H1 (cell line): Measurements from ENCODE around the gene CORO1A. TPM values are rescaled to one million over a fixed set of nuclear protein-coding genes. Genes with fewer than 3 reads are reported as not detected.

Experiments used
- CTCF ChIA-PET: fragments of 300-600 bp; sonication (Branson Sonifier 250); formaldehyde crosslinking; loops from one replicate; lab custom pipeline; 2021; ENCODE audit not compliant: partially characterized antibody; lab: Charles Lee
- POLR2A ChIA-PET: fragments of 300-600 bp; sonication (Branson Sonifier 250); formaldehyde crosslinking; loops from one replicate; lab custom pipeline; 2021; ENCODE audit warnings: inconsistent platforms; ENCODE audit not compliant: partially characterized antibody; lab: Charles Lee
- DNase-seq, 2 experiments: peaks; one replicate each; pipeline versions ENCODE4 v3.0.0 to v3.0.0-alpha.2; 2010 to 2022; ENCODE audit warnings: low spot score in 2 of 2, low read depth in 1 of 2, mixed read lengths in 1 of 2
- FAIRE-seq: peaks from 2 replicates; lab custom pipeline; 2011; peaks lifted over from hg19 to GRCh38; lab: Jason Lieb, UNC
- H2AFZ ChIP-seq: 2 replicates; pipeline ENCODE4 v1.8.1; 2012; ENCODE audit warnings: low read length, inconsistent platforms
- H2AK5ac ChIP-seq: 2 replicates; pipeline ENCODE4 v1.6.1; 2013; ENCODE audit warnings: low read depth, low read length
- H2BK120ac ChIP-seq: replicated peaks from 2 replicates; pipeline ENCODE3; 2013; ENCODE audit warnings: low read depth, low read length, inconsistent platforms
- H2BK12ac ChIP-seq: 2 replicates; pipeline ENCODE4 v1.6.1; 2013; ENCODE audit warnings: low read depth, low read length
- H2BK15ac ChIP-seq: 2 replicates; pipeline ENCODE4 v1.6.1; 2013; ENCODE audit warnings: low read length
- H2BK20ac ChIP-seq: 2 replicates; pipeline ENCODE4 v1.6.1; 2013; ENCODE audit warnings: low read length
- H2BK5ac ChIP-seq: 2 replicates; pipeline ENCODE4 v1.6.1; 2013; ENCODE audit warnings: low read depth, low read length
- H3K14ac ChIP-seq: 2 replicates; pipeline ENCODE4 v1.6.1; 2013; ENCODE audit warnings: inconsistent platforms; ENCODE audit not compliant: insufficient read length
- H3K18ac ChIP-seq: 2 replicates; pipeline ENCODE4 v1.6.1; 2013; ENCODE audit warnings: low read length; ENCODE audit errors: extremely low read depth
- H3K23ac ChIP-seq: 2 replicates; pipeline ENCODE4 v1.6.1; 2013; ENCODE audit warnings: inconsistent platforms; ENCODE audit not compliant: insufficient read length
- H3K23me2 ChIP-seq: 2 replicates; pipeline ENCODE4 v1.6.1; 2013; ENCODE audit warnings: low read depth, low read length
- H3K27ac ChIP-seq: 2 replicates; pipeline ENCODE4 v1.6.1; 2011; ENCODE audit warnings: low read depth, low read length, inconsistent platforms
- H3K27me3 ChIP-seq, 4 experiments: replicated peaks in 1 of 4; 1 replicate in 1 of 4; 2 replicates in 3 of 4; pipeline versions ENCODE4 v1.6.1 to v1.8.1; 2011 to 2013; ENCODE audit warnings: low read length in 3 of 4, mild to moderate bottlenecking in 3 of 4, inconsistent platforms in 2 of 4, mixed read lengths in 2 of 4, moderate library complexity in 1 of 4; ENCODE audit not compliant: control insufficient read depth in 3 of 4, insufficient read depth in 3 of 4; ENCODE audit errors: extremely low read depth in 1 of 4
- H3K36me3 ChIP-seq, 4 experiments: 2 replicates each; pipeline versions ENCODE4 v1.6.1 to v1.8.1; 2011 to 2013; ENCODE audit warnings: mild to moderate bottlenecking in 4 of 4, low read length in 3 of 4, moderate library complexity in 2 of 4, control low read depth in 1 of 4, inconsistent platforms in 1 of 4; ENCODE audit not compliant: insufficient read depth in 4 of 4, control insufficient read depth in 2 of 4
- H3K4ac ChIP-seq: replicated peaks from 2 replicates; pipeline ENCODE3; 2013; ENCODE audit warnings: low read length, low read depth, mixed read lengths, inconsistent platforms; ENCODE audit not compliant: insufficient read length
- H3K4me1 ChIP-seq, 4 experiments: replicated peaks in 1 of 4; 1 replicate in 1 of 4; 2 replicates in 3 of 4; pipeline versions ENCODE4 v1.6.1 to v1.8.1; 2011 to 2013; ENCODE audit warnings: low read length in 3 of 4, inconsistent platforms in 2 of 4, mixed read lengths in 1 of 4; ENCODE audit not compliant: insufficient read depth in 4 of 4, control insufficient read depth in 3 of 4
- H3K4me2 ChIP-seq, 2 experiments: 2 replicates each; pipeline versions ENCODE4 v1.6.1 to v1.8.1; 2011 to 2013; ENCODE audit warnings: low read depth in 2 of 2, low read length in 2 of 2, control low read depth in 1 of 2, inconsistent platforms in 1 of 2, mild to moderate bottlenecking in 1 of 2; ENCODE audit not compliant: insufficient read depth in 1 of 2
- H3K4me3 ChIP-seq, 4 experiments: fragments of 200-600, 300-600 bp in 1 of 4; sonication (generic), shearing (Covaris generic), sonication (Bioruptor Twin) in 1 of 4; 2 replicates each; pipeline versions ENCODE4 v1.5.1 to v1.8.1; 2011 to 2016; ENCODE audit warnings: low read length in 4 of 4, low read depth in 3 of 4, control low read depth in 2 of 4, inconsistent platforms in 2 of 4, mild to moderate bottlenecking in 2 of 4, mixed read lengths in 1 of 4, moderate library complexity in 1 of 4; ENCODE audit not compliant: insufficient read depth in 2 of 4; ENCODE audit errors: extremely low read depth in 1 of 4
- H3K56ac ChIP-seq: replicated peaks from 2 replicates; pipeline ENCODE3; 2013; ENCODE audit warnings: low read depth, mild to moderate bottlenecking, mixed read lengths, low read length, inconsistent platforms; ENCODE audit not compliant: insufficient read length
- H3K79me1 ChIP-seq: 2 replicates; pipeline ENCODE4 v1.6.1; 2013; ENCODE audit warnings: low read depth, low read length, control low read depth
- H3K79me2 ChIP-seq, 2 experiments: 2 replicates each; pipeline versions ENCODE4 v1.6.1 to v1.8.1; 2012 to 2013; ENCODE audit warnings: low read length in 2 of 2, mild to moderate bottlenecking in 2 of 2, inconsistent platforms in 1 of 2; ENCODE audit not compliant: insufficient read depth in 2 of 2, control insufficient read depth in 1 of 2
- H3K9ac ChIP-seq, 4 experiments: replicated peaks in 1 of 4; 1 replicate in 1 of 4; 2 replicates in 3 of 4; pipeline versions ENCODE4 v1.6.1 to v1.8.1; 2011 to 2013; ENCODE audit warnings: low read depth in 3 of 4, low read length in 3 of 4, control low read depth in 2 of 4, mild to moderate bottlenecking in 2 of 4, moderate library complexity in 2 of 4, inconsistent platforms in 1 of 4; ENCODE audit errors: extremely low read depth in 1 of 4
- H3K9me3 ChIP-seq, 2 experiments: 2 replicates each; pipeline versions ENCODE4 v1.6.1 to v1.8.1; 2012 to 2013; ENCODE audit warnings: mild to moderate bottlenecking in 2 of 2, moderate library complexity in 2 of 2, control low read depth in 1 of 2, inconsistent platforms in 1 of 2, low read depth in 1 of 2, low read length in 1 of 2, mixed read lengths in 1 of 2; ENCODE audit not compliant: insufficient read depth in 2 of 2
- H4K20me1 ChIP-seq, 2 experiments: replicated peaks in 1 of 2; 2 replicates each; pipeline versions ENCODE3 to v1.8.1; 2011 to 2013; ENCODE audit warnings: inconsistent platforms in 2 of 2, low read length in 2 of 2, mild to moderate bottlenecking in 1 of 2; ENCODE audit not compliant: insufficient read depth in 2 of 2, control insufficient read depth in 1 of 2
- H4K5ac ChIP-seq: 2 replicates; pipeline ENCODE4 v1.6.1; 2013; ENCODE audit warnings: low read length, low read depth, mixed read lengths, inconsistent platforms; ENCODE audit not compliant: insufficient read length
- H4K8ac ChIP-seq: 2 replicates; pipeline ENCODE4 v1.8.0; 2013; ENCODE audit warnings: mild to moderate bottlenecking, moderate library complexity, low read length, inconsistent platforms; ENCODE audit not compliant: insufficient read depth; ENCODE audit errors: extremely low read depth
- H4K91ac ChIP-seq: replicated peaks from 2 replicates; pipeline ENCODE3; 2013; ENCODE audit warnings: low read length, mixed read lengths, inconsistent platforms; ENCODE audit not compliant: insufficient read length
- WGBS, 2 experiments: shearing (Covaris generic) in 1 of 2; methylation state at CpG; one replicate each; pipeline versions ENCODE4 v1.1.6 to v1.1.7; 2013 to 2015; ENCODE audit warnings: low lambda C conversion rate in 2 of 2, mixed read lengths in 2 of 2, inconsistent platforms in 1 of 2, low coverage in 1 of 2, missing lambda C conversion rate in 1 of 2; ENCODE audit not compliant: insufficient replicate concordance in 2 of 2, insufficient coverage in 1 of 2, insufficient read length in 1 of 2; ENCODE audit errors: extremely low coverage in 1 of 2, missing lambda C conversion rate in 1 of 2; 5-methylcytosine and 5-hydroxymethylcytosine counted together
- polyA plus RNA-seq, 7 experiments: library from polyadenylated mRNA; depleted of rRNA in 3 of 7; stranded (reverse) in 5 of 7; unstranded in 2 of 7; fragments of >200 nt in 5 of 7; fragments of 200-250 nt in 2 of 7; gene quantifications; 1 replicate in 5 of 7; 2 replicates in 1 of 7; 4 replicates in 1 of 7; pipeline versions ENCODE4 v1.2.1 to v1.2.3, GENCODE V29; 2011 to 2013; ENCODE audit warnings: missing spikeins in 2 of 7, mixed read lengths in 2 of 7
- total RNA-seq: library from RNA; stranded (reverse); fragmentation: NEBNext Ultra II Directional; extraction: Animal tissue kit (Norgen Biotek cat#: 25700); gene quantifications from 2 replicates; pipeline ENCODE4 v1.2.1, GENCODE V29; 2021

The CORO1A gene
- total and polyA plus RNA-seq, 2 of the 8 experiments (the other 6 are each of a cell fraction or from before 2014, with no cell fraction given): 10.9 to 11.7 TPM

DNA sequence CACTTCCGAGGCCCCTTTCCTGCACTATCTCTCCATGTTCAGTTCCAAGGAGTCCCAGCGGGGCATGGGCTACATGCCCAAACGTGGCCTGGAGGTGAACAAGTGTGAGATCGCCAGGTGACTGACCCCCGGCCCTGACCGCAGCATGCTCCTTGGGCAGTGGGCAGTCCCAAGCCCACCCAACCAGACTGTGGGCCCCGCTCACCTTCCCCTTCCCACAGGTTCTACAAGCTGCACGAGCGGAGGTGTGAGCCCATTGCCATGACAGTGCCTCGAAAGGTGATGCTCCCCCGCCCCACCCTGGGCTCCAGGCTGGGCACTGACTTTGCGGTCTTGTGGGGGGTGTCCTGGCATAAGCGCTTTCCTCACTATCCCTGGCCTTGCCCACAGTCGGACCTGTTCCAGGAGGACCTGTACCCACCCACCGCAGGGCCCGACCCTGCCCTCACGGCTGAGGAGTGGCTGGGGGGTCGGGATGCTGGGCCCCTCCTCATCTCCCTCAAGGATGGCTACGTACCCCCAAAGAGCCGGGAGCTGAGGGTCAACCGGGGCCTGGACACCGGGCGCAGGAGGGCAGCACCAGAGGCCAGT, 4.7 kb downstream of the CORO1A start:
- H3K14ac ChIP-seq: no peak overlapping the region
- H3K27me3 ChIP-seq: peaks cover 0 to 8% (median 4%) of the 10 kb centered on the region in 4 experiments; a peak in 2 of 7 replicates
- peaks cover 4% of the 10 kb centered on the region; the same call in 1 of the 2 replicates for H3K23me2 ChIP-seq
- H3K18ac ChIP-seq: no peak overlapping the region
- H4K5ac ChIP-seq: no peak overlapping the region
- H4K8ac ChIP-seq: no peak overlapping the region
- H2BK15ac ChIP-seq: no peak overlapping the region
- H3K9ac ChIP-seq: no peak overlapping the region
- no peak overlapping the region for H2AFZ ChIP-seq
- H4K20me1 ChIP-seq: peaks cover 7 to 8% of the 10 kb centered on the region in 2 experiments
- no peak overlapping the region for H3K4me3 ChIP-seq
- H2BK20ac ChIP-seq: no peak overlapping the region
- no peak overlapping the region for H3K4me2 ChIP-seq
- no peaks in the 10 kb centered on the region for H3K79me2 ChIP-seq
- 90% methylated on average over 16 of the region's 23 CpGs; no CpG with 5 or more reads in 1 of the 2 experiments for whole genome bisulfite sequencing, 2 experiments
- no peaks in the 10 kb centered on the region for H3K79me1 ChIP-seq
- H2AK5ac ChIP-seq: no peak overlapping the region
- CTCF ChIA-PET: interaction anchor here (0.6 to 4.4 kb wide), 7 partner anchors 12 to 1376 kb away, joined by 3 to 21 read pairs (median 3); partner anchors contain the start of gene GDPD3
- FAIRE-seq (no peak), DNase-seq (peak in 1 of 2 experiments; percentile 45)
- no peak overlapping the region for H2BK5ac ChIP-seq
- H2BK120ac ChIP-seq: no peak overlapping the region
- POLR2A ChIA-PET: no interaction called here
- H3K23ac ChIP-seq: no peak overlapping the region
- H3K36me3 ChIP-seq: no peaks in the 10 kb centered on the region
- no peaks in the 10 kb centered on the region for H3K9me3 ChIP-seq
- H4K91ac ChIP-seq: no peak overlapping the region
- H3K4me1 ChIP-seq: peaks cover 0 to 8% (median 4%) of the 10 kb centered on the region in 4 experiments; a peak in 4 of 7 replicates
- H2BK12ac ChIP-seq: no peak overlapping the region
- H3K27ac ChIP-seq: no peak overlapping the region
- H3K56ac ChIP-seq: no peak overlapping the region
- H3K4ac ChIP-seq: no peak overlapping the region
